SH-SY5Y (cell line): ENCODE measurements around the gene SORCS3.

Experiments
- GATA2 ChIP-seq: IDR thresholded peaks from 2 replicates; pipeline ENCODE4 v1.6.1; 2011; ENCODE audit warnings: mild to moderate bottlenecking, low read depth, low read length
- GATA3 ChIP-seq: IDR thresholded peaks from 2 replicates; pipeline ENCODE4 v1.6.1; 2011; ENCODE audit warnings: low read depth, mild to moderate bottlenecking, low read length, moderate library complexity

SORCS3 gene

GRCh38 chr10:104639590-104640338, 1.3 kb upstream of the SORCS3 start:
- peak; percentile 39; the same call in 1 of the 2 replicates for TF ChIP-seq GATA2
- no peak for TF ChIP-seq GATA3

GRCh38 chr10:104640339-104641186, 527 bp upstream of the SORCS3 start:
- TF ChIP-seq GATA3 (no peak), GATA2 (no peak)

DNA sequence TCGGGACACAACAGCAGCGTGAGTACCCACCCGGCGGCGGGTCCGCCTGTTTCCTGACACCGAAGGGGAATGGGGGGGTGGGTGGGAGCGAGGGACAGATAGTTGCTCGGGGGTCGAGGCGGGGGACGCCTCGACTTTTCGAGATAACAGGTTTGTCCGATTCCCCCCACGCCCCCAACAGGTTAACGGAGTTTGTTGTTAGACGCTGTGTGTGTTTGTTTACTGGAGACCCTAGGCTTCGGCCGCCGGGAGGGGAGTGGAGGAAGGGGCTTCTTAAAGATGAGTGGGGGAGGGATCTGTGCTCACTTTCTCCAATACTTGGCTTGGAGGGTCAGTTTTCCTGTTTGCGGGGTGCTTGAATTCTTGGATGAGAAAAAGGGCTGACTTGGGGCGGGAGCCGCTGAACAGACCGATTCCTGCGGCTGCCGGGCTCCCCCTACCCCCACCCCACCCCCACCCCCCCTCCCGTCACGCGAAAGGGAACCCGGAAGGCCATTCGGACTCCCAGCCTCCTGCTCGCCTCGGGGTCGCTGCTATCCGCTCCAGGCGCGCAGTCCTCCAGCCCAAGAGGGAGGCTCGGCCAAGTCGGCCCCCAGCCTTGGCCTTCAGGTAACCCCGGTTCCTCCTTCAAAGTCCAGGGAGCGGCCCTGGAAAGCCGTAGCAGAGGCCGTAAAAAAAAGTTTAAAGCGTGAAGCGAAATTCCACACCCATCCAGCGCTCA, 1.0 kb downstream of the SORCS3 start:
- no peak for TF ChIP-seq GATA3
- no peak for TF ChIP-seq GATA2

- TF ChIP-seq GATA2: no peak
These were observed 1.7 kb downstream of the SORCS3 start for GRCh38 chr10:104642658-104643302.

DNA sequence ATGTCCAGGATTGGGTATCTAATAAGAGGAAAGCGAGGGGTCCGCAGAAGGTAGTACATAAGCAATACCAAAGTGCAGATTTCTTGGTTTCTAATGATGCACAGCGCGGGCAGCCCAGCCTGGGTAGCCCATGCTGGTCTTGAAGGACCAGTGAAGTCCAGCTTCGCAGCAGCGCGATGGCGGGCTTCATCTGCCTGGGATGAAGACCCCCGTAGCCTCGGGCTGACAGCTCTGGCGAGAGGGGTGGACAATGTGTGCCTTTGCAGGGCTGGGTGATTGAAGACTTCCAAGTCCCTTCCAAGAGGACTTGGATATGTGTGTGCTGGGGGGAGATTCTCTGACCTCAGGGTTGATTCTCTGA, 2.2 kb downstream of the SORCS3 start:
- TF ChIP-seq GATA2 (no peak), GATA3 (no peak)

DNA sequence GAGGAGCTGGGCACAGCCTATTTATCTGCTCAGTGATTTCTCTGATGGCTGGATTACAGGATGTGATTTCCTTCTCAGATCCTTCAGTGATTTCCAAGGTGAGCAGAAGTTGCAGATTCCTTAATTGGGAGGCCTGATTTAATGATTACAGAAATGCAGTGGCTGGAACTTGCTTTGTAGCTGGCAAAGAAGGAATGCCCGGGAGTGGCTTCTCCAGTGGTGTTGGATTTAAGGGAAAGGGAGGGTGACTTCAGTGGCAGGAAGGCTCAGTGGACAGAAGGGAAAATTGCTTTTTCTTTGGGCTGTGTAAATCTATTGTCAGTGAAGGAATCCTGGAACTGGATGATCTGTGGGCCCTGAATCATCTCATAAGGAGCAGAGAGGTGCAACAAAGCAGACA, 5.1 kb downstream of the SORCS3 start:
- TF ChIP-seq GATA2 (no peak), GATA3 (no peak)

DNA sequence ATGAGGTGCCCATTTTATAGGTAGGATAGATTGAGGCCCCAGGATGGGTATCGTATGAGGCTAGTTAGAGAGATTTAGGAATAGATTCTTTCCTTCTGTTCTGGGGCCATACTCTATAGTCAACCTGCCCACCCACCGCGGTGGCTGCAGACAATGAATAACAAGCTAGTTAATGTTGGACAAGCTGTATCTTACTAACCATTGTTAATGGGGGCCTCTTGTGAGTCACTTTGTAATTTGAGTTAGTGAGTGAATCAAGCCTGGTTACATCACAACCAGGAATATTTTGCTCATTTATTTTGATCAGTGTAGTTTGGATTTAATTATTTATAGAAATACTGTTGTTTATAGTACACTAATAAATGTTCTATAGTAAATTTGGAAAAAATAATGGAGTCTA, 7.3 kb downstream of the SORCS3 start:
- TF ChIP-seq GATA2 (no peak), GATA3 (no peak)

GRCh38 chr10:104650072-104650471, 9.0 kb downstream of the SORCS3 start:
- no peak for TF ChIP-seq GATA2
- no peak for TF ChIP-seq GATA3

DNA sequence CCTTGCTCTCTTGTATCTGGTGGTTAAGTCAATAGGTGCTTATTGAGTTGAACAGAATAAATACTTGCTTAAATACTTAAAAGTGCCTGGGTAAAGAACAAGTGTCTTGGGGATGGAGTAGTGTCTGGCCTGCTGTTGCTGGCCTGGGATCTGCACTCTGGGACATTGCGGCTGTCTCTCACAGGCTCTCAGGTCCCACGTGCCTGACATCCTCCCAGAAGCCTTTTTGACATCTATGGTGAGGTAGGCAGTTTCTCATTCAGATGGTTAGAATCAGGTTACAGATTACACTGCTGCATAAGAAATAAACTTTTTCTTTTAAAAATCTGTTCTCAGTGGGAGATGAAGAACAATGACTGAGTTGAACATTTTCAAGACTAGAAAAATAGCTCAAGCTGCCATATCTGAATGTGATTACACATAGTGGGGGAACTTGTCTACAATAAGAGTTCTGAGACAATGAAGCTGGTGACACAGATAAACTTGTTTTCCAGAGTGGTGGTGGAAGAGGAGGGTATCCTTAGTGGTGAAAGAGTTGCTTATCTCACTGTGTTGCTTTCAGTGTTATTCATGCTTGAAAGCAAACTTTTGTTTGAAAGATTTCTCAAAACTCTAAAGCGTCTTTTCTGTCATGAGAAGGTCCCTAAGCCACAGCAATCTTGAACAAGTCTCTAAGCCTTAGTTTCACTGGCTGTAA, 9.7 kb downstream of the SORCS3 start:
- no peak for TF ChIP-seq GATA3

GRCh38 chr10:104657036-104657435, 15.9 kb downstream of the SORCS3 start:
- TF ChIP-seq GATA2 (no peak), GATA3 (no peak)

GRCh38 chr10:104657457-104657856, 16.4 kb downstream of the SORCS3 start:
- TF ChIP-seq GATA3 (no peak), GATA2 (no peak)

DNA sequence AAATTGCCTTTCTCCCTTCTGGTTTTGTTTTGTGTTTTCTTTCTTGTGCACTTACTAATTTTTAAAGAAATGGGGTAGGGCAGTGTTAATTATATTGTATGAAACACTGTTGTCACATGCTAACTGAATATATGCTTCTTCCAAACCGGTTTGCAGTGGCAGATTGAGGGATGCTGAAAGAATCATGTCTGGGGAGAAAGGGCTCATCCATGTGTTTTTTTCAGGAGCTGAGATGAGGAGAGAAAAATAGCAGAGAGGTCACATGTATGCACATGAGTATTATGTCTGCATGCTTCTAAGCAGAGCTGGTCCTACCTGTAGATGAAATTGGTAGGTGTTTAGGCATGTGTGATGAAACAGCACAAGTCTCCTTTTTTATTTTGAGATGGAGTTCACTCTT, 17.0 kb downstream of the SORCS3 start:
- TF ChIP-seq GATA2: no peak
- TF ChIP-seq GATA3: no peak

DNA sequence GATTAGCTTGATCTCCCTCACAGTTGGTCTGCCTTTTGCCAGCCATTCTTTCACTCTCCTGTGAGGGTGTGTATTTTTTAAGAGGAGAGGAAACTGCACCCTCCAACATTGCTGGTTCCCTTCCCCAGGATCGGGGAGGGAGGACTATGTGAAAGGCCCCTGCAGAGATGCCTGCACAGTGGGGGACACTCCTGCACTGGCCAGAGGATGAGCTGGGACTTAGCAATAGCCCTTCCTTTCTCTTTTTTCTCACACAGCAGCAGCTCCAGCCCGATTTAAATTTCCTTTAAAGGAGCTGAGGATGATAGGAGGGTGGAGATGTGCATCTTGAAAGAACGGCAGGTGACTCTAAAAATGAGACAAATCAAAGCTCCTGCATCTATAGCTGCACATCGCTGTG, 18.7 kb downstream of the SORCS3 start:
- TF ChIP-seq GATA3 (no peak), GATA2 (no peak)

GRCh38 chr10:104663076-104663475, 22.0 kb downstream of the SORCS3 start:
- TF ChIP-seq GATA2: no peak
- no peak for TF ChIP-seq GATA3
